Panc1 (cell line): ENCODE measurements around the gene TMEM258. TPM values are rescaled to one million over a fixed set of nuclear protein-coding genes. Genes with fewer than 3 reads are reported as not detected.

Experiments
- ATAC-seq: fragments of 200-7000 bp; cut with Tn5 transposase; 2 replicates; pipeline ENCODE4 v1.9.1; 2020; ENCODE audit warnings: mild to moderate bottlenecking, moderate library complexity
- BruUV-seq: library from RNA; stranded (reverse); fragments of 400-500 nt; replicated peaks from 2 replicates; lab custom pipeline; 2021; lab: Mats Ljungman, UMichigan
- CTCF ChIA-PET: fragments of 300-600 bp; sonication (Branson Sonifier 250); formaldehyde crosslinking; loops from one replicate; lab custom pipeline; 2022; ENCODE audit warnings: antibody characterized with exemption; lab: Charles Lee
- POLR2A ChIA-PET: fragments of 300-600 bp; sonication (Branson Sonifier 250); formaldehyde crosslinking; loops from one replicate; lab custom pipeline; 2022; ENCODE audit warnings: antibody characterized with exemption; lab: Charles Lee
- DNase-seq: peaks from one replicate; pipeline ENCODE4 v3.0.0-alpha.2; 2010; ENCODE audit warnings: low read depth, low spot score
- H3K27ac ChIP-seq: 2 replicates; pipeline ENCODE4 v1.5.1; 2011; ENCODE audit warnings: mild to moderate bottlenecking, low read length, inconsistent platforms
- H3K27me3 ChIP-seq: fragments of 200-500 bp; sonication (Bioruptor generic); 2 replicates; pipeline ENCODE4 v1.6.0; 2014; ENCODE audit warnings: low read length, inconsistent platforms; ENCODE audit not compliant: control insufficient read depth, insufficient read depth
- H3K36me3 ChIP-seq: fragments of 200-500 bp; sonication (Bioruptor generic); 2 replicates; pipeline ENCODE4 v1.5.1; 2014; ENCODE audit warnings: inconsistent platforms, mild to moderate bottlenecking, low read length, moderate library complexity; ENCODE audit not compliant: control insufficient read depth, insufficient read depth
- H3K4me1 ChIP-seq: 2 replicates; pipeline ENCODE4 v1.5.1; 2011; ENCODE audit warnings: inconsistent platforms, mild to moderate bottlenecking, low read length, moderate library complexity; ENCODE audit not compliant: control insufficient read depth, insufficient read depth
- H3K4me3 ChIP-seq, 2 experiments: 2 replicates each; pipeline ENCODE4 v1.5.1; 2011 to 2012; ENCODE audit warnings: low read depth in 2 of 2, low read length in 2 of 2, mild to moderate bottlenecking in 2 of 2, inconsistent platforms in 1 of 2, moderate library complexity in 1 of 2
- H3K9me3 ChIP-seq: fragments of 200-500 bp; sonication (Bioruptor generic); 2 replicates; pipeline ENCODE4 v1.5.1; 2014; ENCODE audit warnings: low read depth, mild to moderate bottlenecking, inconsistent platforms, low read length, moderate library complexity; ENCODE audit not compliant: control insufficient read depth, insufficient read depth
- POLR2AphosphoS5 ChIP-seq: IDR thresholded peaks from 2 replicates; pipeline ENCODE4 v1.6.1; 2012; ENCODE audit warnings: mild to moderate bottlenecking, low read depth, low read length, moderate library complexity
- REST ChIP-seq, 2 experiments: IDR thresholded peaks; 2 replicates each; pipeline ENCODE4 v1.6.1; 2011 to 2012; ENCODE audit warnings: low read depth in 2 of 2, control low read depth in 1 of 2, low read length in 1 of 2, mild to moderate bottlenecking in 1 of 2, moderate library complexity in 1 of 2; ENCODE audit not compliant: insufficient read depth in 1 of 2
- SIN3A ChIP-seq: IDR thresholded peaks from 2 replicates; pipeline ENCODE4 v1.6.1; 2012; ENCODE audit warnings: low read depth, mild to moderate bottlenecking, low read length, moderate library complexity, borderline replicate concordance; ENCODE audit not compliant: insufficient read depth
- TCF7L2 ChIP-seq: IDR thresholded peaks from 2 replicates; pipeline ENCODE4 v1.6.1; 2011; ENCODE audit warnings: mild to moderate bottlenecking, low read depth, low read length, inconsistent platforms
- in situ Hi-C: cut with HindIII; loops from 2 replicates; pipeline ENCODE4 v1.10.0; 2016; ENCODE audit warnings: low sequenced_read_pairs, low pct_unique_long_range_greater_than_20kb
- intact Hi-C: fragments of 100-400 bp; cut with micrococcal nuclease; formaldehyde crosslinking; loops from one replicate; pipeline ENCODE4 v1.10.0; 2022; ENCODE audit not compliant: unreplicated experiment
- total RNA-seq: library from RNA; stranded (reverse); gene quantifications from one replicate; pipeline ENCODE4 v1.2.1, GENCODE V29; 2021; ENCODE audit not compliant: unreplicated experiment
- TF ChIP-seq, protein P1 (sequence below): fragments of 450-650 bp; IDR thresholded peaks from 2 replicates; pipeline ENCODE4 v1.5.1; 2017; ENCODE audit warnings: mild to moderate bottlenecking

TMEM258 gene
- total RNA-seq, 1 experiment from 2014 or later: 139 TPM

DNA sequence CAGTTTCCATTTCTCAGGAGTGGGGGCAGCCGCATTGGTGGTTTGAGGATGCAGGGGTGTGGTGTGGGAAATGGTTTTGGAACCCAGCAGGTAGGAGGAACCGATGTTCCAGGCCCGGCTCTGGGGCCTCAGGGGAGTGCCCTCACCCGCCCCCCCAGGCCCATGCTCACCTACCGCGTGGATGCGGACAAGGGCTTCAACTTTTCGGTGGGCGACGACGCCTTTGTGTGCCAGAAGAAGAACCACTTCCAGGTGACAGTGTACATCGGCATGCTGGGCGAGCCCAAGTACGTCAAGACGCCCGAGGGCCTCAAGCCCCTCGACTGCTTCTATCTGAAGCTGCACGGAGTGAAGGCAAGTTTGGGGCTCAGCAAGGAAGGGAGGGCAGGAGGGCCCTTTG, 18.6 kb downstream of the TMEM258 start:
- Histone ChIP-seq H3K27ac (no peak overlapping the region), H3K9me3 (no peaks in the 10 kb centered on the region), H3K36me3 (no peaks in the 10 kb centered on the region), H3K27me3 (no peaks in the 10 kb centered on the region), H3K4me1 (peaks cover 3% of the 10 kb centered on the region), H3K4me3 (no peak overlapping the region)
- in situ Hi-C loops: no loop called here
- BruUV-seq: no TSS peak
- POLR2A ChIA-PET: no interaction called here
- TF ChIP-seq, protein P1, sequence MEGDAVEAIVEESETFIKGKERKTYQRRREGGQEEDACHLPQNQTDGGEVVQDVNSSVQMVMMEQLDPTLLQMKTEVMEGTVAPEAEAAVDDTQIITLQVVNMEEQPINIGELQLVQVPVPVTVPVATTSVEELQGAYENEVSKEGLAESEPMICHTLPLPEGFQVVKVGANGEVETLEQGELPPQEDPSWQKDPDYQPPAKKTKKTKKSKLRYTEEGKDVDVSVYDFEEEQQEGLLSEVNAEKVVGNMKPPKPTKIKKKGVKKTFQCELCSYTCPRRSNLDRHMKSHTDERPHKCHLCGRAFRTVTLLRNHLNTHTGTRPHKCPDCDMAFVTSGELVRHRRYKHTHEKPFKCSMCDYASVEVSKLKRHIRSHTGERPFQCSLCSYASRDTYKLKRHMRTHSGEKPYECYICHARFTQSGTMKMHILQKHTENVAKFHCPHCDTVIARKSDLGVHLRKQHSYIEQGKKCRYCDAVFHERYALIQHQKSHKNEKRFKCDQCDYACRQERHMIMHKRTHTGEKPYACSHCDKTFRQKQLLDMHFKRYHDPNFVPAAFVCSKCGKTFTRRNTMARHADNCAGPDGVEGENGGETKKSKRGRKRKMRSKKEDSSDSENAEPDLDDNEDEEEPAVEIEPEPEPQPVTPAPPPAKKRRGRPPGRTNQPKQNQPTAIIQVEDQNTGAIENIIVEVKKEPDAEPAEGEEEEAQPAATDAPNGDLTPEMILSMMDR: no peak
- TF ChIP-seq REST (IDR thresholded peaks at IDR 0.05; ENCODE audit: insufficient read depth in 1 of 2, low read depth in 2 of 2, low read length in 1 of 2) (no peak), TCF7L2 (no peak), SIN3A (no peak), POLR2AphosphoS5 (no peak)
- ATAC-seq (no peak), DNase-seq (no peak)
- intact Hi-C loops: no loop called here
- CTCF ChIA-PET: no interaction called here

- no peak for ATAC-seq
- Histone ChIP-seq H3K36me3 (no peaks in the 10 kb centered on the region), H3K4me3 (no peak overlapping the region), H3K27ac (no peak overlapping the region), H3K9me3 (no peaks in the 10 kb centered on the region), H3K27me3 (no peaks in the 10 kb centered on the region), H3K4me1 (peaks cover 3% of the 10 kb centered on the region)
- intact Hi-C loops: no loop called here
- CTCF ChIA-PET: no interaction called here
- in situ Hi-C loops: no loop called here
- BruUV-seq: no TSS peak
- DNase-seq: no peak
- POLR2A ChIA-PET: no interaction called here
- no peak for TF ChIP-seq POLR2AphosphoS5
- no peak for TF ChIP-seq TCF7L2
- no peak for TF ChIP-seq REST (IDR thresholded peaks at IDR 0.05; ENCODE audit: insufficient read depth in 1 of 2, low read depth in 2 of 2, low read length in 1 of 2)
- TF ChIP-seq, protein P1: no peak
- no peak for TF ChIP-seq SIN3A
Measured at GRCh38 chr11:61773356-61773755, 19.0 kb downstream of the TMEM258 start.
